Activated CD4-positive, alpha-beta T cell treated with anti-CD3 and anti-CD28 coated beads, Interleukin-2, Interleukin-6, amounts not matched to agents 100 ng/mL and 50 ng/mL, durations not matched to agents 16 hours and 8 hours (primary cell): ENCODE measurements around the gene B3GNT2.
"Not testable (repeated sequence)": the region's sequence is repeated elsewhere in the genome, so short reads cannot be mapped to it uniquely, and the experiment has no call there.

Source experiments
- DNase-seq: peaks from one replicate; pipeline ENCODE4 v3.0.0-alpha.2; 2020

Gene B3GNT2

GRCh38 chr2:62186156-62186905 is 9.6 kb upstream of the B3GNT2 start:
- DNase-seq, result no peak

GRCh38 chr2:62187246-62187645 is 8.7 kb upstream of the B3GNT2 start:
- no peak for DNase-seq

GRCh38 chr2:62188416-62188815 is 7.5 kb upstream of the B3GNT2 start:
- DNase-seq, result no peak

DNA sequence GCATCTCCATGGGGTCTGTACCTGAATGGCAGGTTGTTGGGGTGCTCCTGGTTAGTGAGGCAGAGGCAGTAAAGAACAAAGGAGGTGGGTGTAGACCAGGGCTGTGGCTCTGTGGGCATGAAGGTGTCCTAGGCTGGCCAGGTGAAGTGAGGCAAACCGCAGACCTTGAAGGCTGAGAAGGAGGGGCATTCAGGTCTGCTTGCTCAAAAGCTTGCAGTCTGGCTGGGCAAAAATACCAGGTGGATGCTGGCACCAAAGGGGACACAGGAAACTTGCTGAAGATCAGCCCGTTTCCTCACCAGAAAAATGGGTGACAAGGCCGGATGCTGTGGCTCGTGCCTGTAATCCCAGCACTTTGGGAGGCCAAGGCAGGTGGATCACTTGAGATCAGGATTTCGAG is 6.7 kb upstream of the B3GNT2 start:
- no peak for DNase-seq

GRCh38 chr2:62192811-62193210 is 3.1 kb upstream of the B3GNT2 start:
- DNase-seq, result no peak

DNA sequence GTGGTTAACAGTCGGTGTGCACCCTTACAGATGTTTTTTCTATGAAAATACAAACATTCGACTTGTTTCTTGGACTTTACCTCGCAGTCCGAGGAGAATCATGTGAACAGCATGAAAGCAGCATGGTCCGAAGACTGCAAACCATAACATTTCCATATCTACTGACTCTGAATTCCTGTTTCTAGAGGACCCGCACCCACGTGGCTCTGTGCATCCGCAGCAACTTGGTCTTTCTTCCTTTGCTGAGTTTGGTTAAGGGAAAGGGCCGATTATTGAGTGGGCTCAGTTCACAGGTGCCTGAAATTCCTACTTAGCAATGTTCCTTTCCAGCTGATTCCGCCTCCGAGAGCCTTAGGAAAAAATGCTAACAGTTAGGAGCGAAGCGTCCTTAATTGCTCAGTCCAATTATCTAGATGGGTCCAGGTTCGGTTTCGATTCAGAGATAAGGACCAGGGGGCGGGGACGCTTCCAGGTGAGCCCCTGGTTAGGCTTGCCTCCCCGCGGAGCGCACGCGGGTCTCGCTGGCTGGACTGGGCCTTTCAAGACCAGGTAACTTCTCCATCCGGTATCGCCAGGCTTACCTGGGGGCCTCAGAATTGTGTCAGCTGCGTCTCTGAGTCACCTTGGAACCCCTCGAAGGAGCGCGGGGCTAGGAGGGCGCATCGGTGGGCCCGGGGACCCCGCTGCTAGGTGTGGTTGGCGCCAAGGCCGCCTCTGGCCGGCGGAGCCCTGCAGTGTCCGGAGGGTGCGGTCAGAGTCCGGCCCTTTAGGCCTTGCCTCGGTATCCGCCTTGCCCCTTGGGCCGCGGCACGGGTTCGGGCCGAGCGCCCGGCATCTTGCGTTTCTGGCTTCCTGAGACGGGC is 1.1 kb upstream of the B3GNT2 start:
- DNase-seq, result no peak

- DNase-seq, result peak; percentile 62
These were observed 475 bp downstream of the B3GNT2 start for GRCh38 chr2:62196278-62196901.

DNA sequence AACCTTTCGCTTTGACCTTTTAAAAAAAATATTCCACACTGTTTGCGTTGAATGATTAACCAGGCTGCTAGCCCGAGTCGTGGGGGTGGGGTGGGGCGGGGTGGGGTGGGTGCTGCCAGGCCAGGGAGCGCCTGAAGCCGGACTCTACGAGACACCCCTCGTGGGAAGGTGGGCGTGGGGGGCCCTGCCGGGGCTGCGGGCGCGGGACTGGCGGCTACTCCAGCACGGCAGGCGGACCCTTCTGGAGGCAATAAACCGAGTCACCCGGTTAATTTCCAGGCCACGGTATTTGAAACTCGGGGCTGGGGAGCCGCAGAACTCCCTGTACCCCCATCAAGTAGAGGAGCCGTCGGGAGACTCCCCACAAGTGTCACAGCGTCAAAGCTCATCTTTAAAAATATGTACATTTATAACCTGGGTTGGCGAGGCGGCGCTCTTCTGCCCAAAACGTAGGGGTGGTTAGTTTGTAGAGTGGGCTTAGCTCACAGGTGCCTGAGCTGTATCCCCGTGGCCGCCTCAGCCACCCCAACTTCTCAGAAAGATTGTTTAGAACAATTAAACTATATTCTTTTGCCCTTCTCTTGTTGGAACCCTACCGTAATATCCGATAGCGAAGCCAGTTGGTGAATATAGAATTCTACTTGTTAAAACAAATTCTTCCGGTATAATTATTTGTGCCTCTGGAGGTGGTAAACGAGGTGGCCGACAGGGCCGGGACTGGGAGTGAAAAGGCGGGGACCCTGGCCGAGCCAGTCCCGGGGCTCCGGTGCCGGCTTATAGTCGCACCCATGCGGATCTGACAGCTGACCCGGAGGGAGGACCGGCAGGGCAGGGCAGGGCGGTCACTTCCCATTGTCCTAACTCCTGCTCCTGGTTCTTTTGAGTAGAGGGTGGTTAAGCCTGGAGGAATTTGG is 1.4 kb downstream of the B3GNT2 start:
- DNase-seq, result peak; percentile 50

DNA sequence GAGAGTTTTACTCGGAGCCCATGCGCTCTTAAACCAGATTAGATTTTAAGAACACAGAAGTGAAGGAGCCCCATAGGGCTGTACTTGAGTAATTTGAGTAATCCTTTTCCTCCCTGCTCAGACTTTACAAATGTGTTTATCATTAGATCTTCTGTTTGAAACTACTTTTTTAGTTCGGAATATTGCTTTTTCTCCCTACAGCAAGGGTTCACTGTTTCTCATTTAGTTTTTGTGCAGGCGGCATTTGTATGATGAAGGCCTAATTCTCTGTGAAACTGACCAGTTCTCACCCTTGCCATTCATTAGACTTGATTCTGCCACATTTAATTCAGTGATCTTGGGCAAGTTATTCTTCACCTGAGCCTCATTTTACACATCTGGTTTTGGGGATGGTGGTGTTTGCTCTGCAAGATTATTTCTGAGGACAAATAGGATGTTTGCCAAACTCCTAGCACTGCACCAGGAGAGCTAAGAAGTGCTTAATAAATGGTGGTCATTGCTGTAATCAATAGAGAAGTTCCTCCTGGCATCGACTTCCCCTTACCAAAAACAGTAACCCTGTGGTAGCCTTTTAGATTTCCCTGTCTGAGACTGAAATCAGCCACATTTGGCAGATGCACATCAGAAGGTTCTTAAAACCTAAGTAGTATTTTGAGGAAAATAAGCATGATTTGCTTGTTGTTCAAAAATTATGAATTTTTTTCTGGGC is 2.2 kb downstream of the B3GNT2 start:
- DNase-seq, result peak; percentile 30

GRCh38 chr2:62198854-62199253 is 2.9 kb downstream of the B3GNT2 start:
- not testable (repeated sequence) for DNase-seq

- DNase-seq, result peak; percentile 56
These were observed 3.6 kb downstream of the B3GNT2 start for GRCh38 chr2:62199392-62200125.

DNA sequence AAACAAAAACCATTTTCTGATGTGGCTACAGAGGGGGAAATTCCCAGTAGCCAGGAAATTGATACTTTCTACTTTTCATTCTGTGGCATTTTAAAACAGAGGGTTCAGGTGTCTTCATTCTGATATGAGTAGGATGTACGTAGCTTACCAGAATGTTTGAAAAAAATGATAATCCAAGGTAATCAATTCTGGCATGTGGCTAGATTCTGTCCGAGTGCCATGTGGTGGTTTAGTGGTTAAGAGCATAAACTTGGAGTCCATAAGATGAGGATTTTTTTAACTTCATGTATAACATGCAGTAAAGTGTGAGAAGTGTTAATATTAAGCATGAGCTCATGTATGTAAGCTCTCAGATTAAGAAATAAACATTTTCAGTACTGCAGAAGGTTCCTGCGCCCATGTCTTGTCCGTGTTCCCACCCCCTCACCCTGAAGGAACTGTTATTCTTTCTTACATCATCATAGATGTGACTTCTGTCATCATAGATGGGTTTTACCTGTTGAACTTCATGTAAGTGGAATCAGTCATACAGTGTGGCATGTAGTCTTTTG is 4.5 kb downstream of the B3GNT2 start:
- peak; percentile 58 for DNase-seq

DNA sequence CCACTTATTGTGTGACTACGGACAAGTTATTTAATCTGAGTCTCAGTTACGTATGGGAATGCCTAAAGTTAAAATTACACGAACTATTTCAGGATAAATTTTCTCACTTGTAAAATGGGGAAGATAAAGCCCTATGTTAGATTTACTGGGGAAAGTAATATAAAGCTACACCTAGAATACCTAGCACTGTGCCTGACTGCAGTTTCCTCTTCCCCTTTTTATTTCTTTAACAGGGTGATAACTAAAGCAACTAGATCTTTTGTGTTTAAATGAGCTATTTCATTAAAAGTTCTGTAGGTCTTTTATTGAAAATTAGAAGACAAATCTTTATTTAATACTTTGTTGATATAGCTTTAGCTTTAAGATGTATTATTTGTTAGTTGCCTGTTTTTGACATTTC is 5.0 kb downstream of the B3GNT2 start:
- no peak for DNase-seq

DNA sequence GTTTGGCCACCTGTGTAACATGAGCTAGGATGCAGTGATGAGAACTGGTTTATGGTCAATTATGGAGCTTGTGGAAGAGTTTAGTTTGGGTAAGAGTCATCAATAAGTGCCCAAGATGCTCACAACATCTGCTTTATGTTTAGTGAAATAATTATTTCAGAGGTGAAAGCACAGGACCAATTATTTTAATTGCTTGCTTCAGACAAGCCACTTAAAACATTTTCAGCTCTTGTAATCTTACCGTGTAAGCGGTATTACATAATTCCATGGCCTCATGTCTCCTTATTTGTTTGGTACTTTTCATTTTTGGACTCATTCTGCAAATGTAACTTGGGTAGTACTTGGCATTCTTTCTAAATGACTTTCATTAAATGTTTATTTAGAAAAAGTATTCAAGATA is 5.4 kb downstream of the B3GNT2 start:
- no peak for DNase-seq

DNA sequence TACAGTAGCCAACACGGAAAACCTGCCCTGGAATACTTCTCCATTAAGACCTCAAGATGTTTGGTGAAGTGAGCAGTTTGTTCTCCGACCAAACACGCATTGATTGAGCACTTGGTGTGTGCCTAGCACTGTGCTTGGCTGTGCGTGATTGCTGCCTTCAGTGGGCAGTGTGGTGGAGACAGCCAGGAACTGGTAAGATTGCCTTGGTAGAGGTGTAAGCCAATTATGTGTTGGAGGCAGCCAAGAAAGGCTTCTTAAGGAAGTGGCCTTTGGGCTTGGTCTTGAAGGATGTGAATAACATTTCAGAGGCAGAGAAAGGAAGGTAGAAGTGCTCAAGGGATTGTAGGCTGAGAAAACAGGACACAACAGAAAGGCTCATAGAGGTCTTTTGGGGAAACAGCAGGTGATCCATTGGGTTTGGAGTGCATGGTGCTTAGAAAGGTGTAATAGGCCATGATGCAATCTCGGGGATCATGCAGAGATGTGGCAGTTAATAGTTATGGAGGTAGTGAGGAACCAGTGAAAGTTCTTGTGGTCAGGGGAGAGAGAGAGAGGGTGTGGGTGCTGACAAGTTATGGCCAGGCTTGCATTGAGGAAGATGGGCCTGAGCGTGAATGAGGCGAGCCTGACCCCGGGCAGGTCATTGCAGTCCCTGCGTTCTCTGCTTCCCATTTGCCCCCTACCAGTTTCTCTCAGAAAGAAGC is 6.3 kb downstream of the B3GNT2 start:
- peak; percentile 34 for DNase-seq

DNA sequence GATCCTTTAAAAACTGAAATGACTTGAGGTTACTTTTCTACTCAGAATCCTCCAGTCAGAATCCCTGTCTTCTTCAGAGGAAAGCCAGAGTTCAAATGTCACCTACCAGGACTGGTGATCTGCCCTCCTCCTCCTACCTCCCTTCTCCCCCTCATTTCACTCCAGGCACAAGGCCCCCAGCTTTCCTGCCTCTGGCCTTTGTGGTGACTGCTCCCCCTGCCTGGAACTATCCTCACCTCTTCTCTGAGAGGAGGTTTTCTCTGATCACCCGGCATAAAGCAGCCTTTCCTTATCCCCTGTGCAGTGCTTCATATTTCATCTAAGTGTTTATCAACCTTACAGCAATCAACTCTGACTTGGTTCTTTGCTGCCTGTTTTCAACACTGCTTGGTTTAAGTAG is 6.8 kb downstream of the B3GNT2 start:
- DNase-seq, result no peak

GRCh38 chr2:62203459-62203858 is 7.5 kb downstream of the B3GNT2 start:
- no peak for DNase-seq

DNA sequence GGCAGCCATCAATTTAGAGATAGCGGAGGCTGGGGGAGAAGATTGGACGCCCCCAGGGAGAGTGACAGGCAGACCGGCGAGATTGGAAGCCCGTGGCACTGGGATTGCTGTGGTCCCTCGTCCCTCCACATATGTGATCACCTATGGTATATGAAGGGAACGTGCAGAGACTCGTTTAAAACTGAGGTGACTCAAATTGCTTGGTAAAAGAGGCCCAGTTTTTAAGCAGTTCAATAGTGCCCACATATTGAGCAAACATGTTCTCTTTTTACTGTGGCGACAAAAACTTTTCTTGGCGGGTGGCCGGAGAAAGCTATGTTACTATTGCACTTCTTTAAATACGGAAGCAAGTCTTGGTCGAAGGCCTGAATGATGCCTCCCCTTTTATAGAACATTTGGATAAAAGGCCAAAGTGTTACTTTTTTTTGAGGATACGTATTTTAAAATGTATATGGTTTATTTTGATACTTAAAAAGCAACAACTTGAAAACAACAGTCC is 9.1 kb downstream of the B3GNT2 start:
- DNase-seq, result no peak

- no peak for DNase-seq
These were observed 9.6 kb downstream of the B3GNT2 start for GRCh38 chr2:62205554-62205953.

DNA sequence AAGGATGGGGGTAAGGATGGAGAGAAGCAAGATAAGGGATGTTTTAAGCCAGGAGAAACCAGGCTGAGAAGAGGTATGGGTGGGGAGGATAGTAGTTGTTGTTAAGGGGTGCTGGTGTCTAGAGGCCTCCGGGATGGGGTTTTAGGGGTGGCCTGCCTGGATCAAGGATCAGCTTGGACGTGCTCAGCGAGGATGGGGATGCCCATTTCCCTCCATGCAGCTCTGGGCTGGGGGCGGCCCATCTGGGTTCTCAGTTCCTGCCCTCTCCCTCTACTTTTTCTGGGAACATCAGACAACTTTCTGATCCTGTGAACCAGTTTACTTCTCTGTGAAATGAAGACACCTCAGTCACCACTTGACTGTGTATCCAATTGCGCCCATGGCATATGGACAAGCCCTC is 10.1 kb downstream of the B3GNT2 start:
- DNase-seq, result no peak
